GM12878 (cell line): ENCODE measurements around the gene RALGPS2. TPM values are rescaled to one million over a fixed set of nuclear protein-coding genes. Genes with fewer than 3 reads are reported as not detected.

Experiments
- ATAC-seq: fragments of 200-7000 bp; cut with Tn5 transposase; 3 replicates; pipeline ENCODE4 v1.9.1; 2020; ENCODE audit warnings: mild to moderate bottlenecking, moderate library complexity
- BruUV-seq: library from RNA; stranded (reverse); fragments of 400-500 nt; replicated peaks from 2 replicates; lab custom pipeline; 2021; lab: Mats Ljungman, UMichigan
- CTCF ChIA-PET: fragments of 300-600 bp; sonication (Branson Sonifier 250); formaldehyde crosslinking; extraction: SDS; loops from one replicate; lab custom pipeline; 2021; ENCODE audit warnings: inconsistent platforms; lab: Yijun Ruan, JAX
- POLR2A ChIA-PET: fragments of 350-600 bp; formaldehyde crosslinking; extraction: SDS; loops from one replicate; lab custom pipeline; 2021; ENCODE audit warnings: inconsistent platforms; lab: Charles Lee
- RAD21 ChIA-PET: fragments of 300-600 bp; sonication (Branson Sonifier 250); formaldehyde crosslinking; loops from one replicate; lab custom pipeline; 2023; ENCODE audit warnings: antibody characterized with exemption; ENCODE audit not compliant: unreplicated experiment; lab: Charles Lee
- SMC1A ChIA-PET: fragments of 300-600 bp; sonication (Branson Sonifier 250); formaldehyde crosslinking; loops from one replicate; lab custom pipeline; 2023; ENCODE audit not compliant: unreplicated experiment, uncharacterized antibody; lab: Charles Lee
- DNase-seq: peaks from one replicate; pipeline ENCODE4 v3.0.0-alpha.2; 2011; ENCODE audit warnings: low read depth, low spot score
- FAIRE-seq: peaks from 3 replicates; lab custom pipeline; 2011; peaks lifted over from hg19 to GRCh38; lab: Jason Lieb, UNC
- H2AFZ ChIP-seq: 2 replicates; pipeline ENCODE4 v1.6.0; 2011; ENCODE audit warnings: low read depth, low read length, control low read depth; ENCODE audit not compliant: control insufficient read depth
- H3K27ac ChIP-seq: 2 replicates; pipeline ENCODE4 v1.5.1; 2011; ENCODE audit warnings: control low read depth; ENCODE audit not compliant: control insufficient read depth, insufficient read depth
- H3K27me3 ChIP-seq, 2 experiments: replicated peaks in 1 of 2; 2 replicates each; pipeline versions ENCODE4 v1.6.0 to v1.6.1; 2011; ENCODE audit warnings: low read length in 1 of 2; ENCODE audit not compliant: control insufficient read depth in 2 of 2, insufficient read depth in 2 of 2
- H3K36me3 ChIP-seq, 2 experiments: 2 replicates each; pipeline ENCODE4 v1.5.1; 2011; ENCODE audit warnings: low read length in 1 of 2; ENCODE audit not compliant: control insufficient read depth in 2 of 2, insufficient read depth in 2 of 2
- H3K4me1 ChIP-seq: 2 replicates; pipeline ENCODE4 v1.6.1; 2011; ENCODE audit warnings: mild to moderate bottlenecking, low read length, moderate library complexity, mixed read lengths; ENCODE audit not compliant: control insufficient read depth, insufficient read depth
- H3K4me2 ChIP-seq: 2 replicates; pipeline ENCODE4 v1.6.0; 2011; ENCODE audit warnings: control low read depth; ENCODE audit not compliant: control insufficient read depth, insufficient read depth
- H3K4me3 ChIP-seq: fragments of 200-600 bp; sonication (generic); 2 replicates; pipeline ENCODE4 v1.5.1; 2016
- H3K79me2 ChIP-seq: 2 replicates; pipeline ENCODE4 v1.6.0; 2011; ENCODE audit warnings: low read length; ENCODE audit not compliant: control insufficient read depth, insufficient read depth
- H3K9ac ChIP-seq: 2 replicates; pipeline ENCODE4 v1.8.0; 2011; ENCODE audit warnings: low read length, control low read depth, mixed read lengths; ENCODE audit not compliant: control insufficient read depth, insufficient read depth
- H3K9me3 ChIP-seq: replicated peaks from 3 replicates; pipeline ENCODE4 v1.5.1; 2011; ENCODE audit warnings: mild to moderate bottlenecking, low read length; ENCODE audit not compliant: control insufficient read depth, insufficient read depth
- H4K20me1 ChIP-seq: 2 replicates; pipeline ENCODE4 v1.6.0; 2011; ENCODE audit not compliant: control insufficient read depth, insufficient read depth
- ATF3 ChIP-seq: IDR thresholded peaks from 2 replicates; pipeline ENCODE4 v1.6.1; 2011; ENCODE audit warnings: low read depth, mild to moderate bottlenecking, low read length, moderate library complexity, borderline replicate concordance; ENCODE audit errors: extremely low read depth
- BCL11A ChIP-seq: IDR thresholded peaks from 2 replicates; pipeline ENCODE4 v1.6.1; 2011; ENCODE audit warnings: low read depth, low read length
- BCL3 ChIP-seq: IDR thresholded peaks from 2 replicates; pipeline ENCODE4 v1.6.1; 2011; ENCODE audit warnings: borderline replicate concordance, low read depth, mild to moderate bottlenecking, moderate library complexity, low read length; ENCODE audit not compliant: insufficient read depth, poor library complexity, severe bottlenecking
- CBFB ChIP-seq: IDR thresholded peaks from 2 replicates; pipeline ENCODE4 v1.6.1; 2016; ENCODE audit warnings: antibody characterized with exemption, low read depth
- CEBPZ ChIP-seq: fragments of 150-350 bp; IDR thresholded peaks from 2 replicates; pipeline ENCODE4 v1.6.1; 2016; ENCODE audit warnings: low read depth, low read length
- LARP7 ChIP-seq: fragments of 450-650 bp; IDR thresholded peaks from 2 replicates; pipeline ENCODE4 v1.6.1; 2017; ENCODE audit warnings: mild to moderate bottlenecking
- MYB ChIP-seq: fragments of 150-350 bp; IDR thresholded peaks from 2 replicates; pipeline ENCODE4 v1.6.1; 2014; ENCODE audit warnings: mild to moderate bottlenecking, low read depth, low read length, borderline replicate concordance
- NR2C2 ChIP-seq: IDR thresholded peaks from 2 replicates; pipeline ENCODE4 v1.6.1; 2011; ENCODE audit warnings: borderline replicate concordance, low read depth; ENCODE audit not compliant: control insufficient read depth, insufficient read length
- POLR2AphosphoS2 ChIP-seq: IDR thresholded peaks from 2 replicates; pipeline ENCODE4 v1.6.1; 2011; ENCODE audit warnings: low read depth, mild to moderate bottlenecking, low read length, improper control_type of control experiment, moderate library complexity
- RCOR1 ChIP-seq: conservative IDR thresholded peaks from 2 replicates; pipeline ENCODE4 v1.6.1; 2012; ENCODE audit warnings: low read depth, low read length, improper control_type of control experiment
- STAT1 ChIP-seq: fragments of 450-650 bp; conservative IDR thresholded peaks from 2 replicates; pipeline ENCODE4 v1.6.1; 2014; ENCODE audit warnings: antibody characterized with exemption, mild to moderate bottlenecking
- TCF12 ChIP-seq: IDR thresholded peaks from 2 replicates; pipeline ENCODE4 v1.6.1; 2011; ENCODE audit warnings: low read depth, mild to moderate bottlenecking, low read length
- TCF7 ChIP-seq: IDR thresholded peaks from 2 replicates; pipeline ENCODE4 v1.6.1; 2014; ENCODE audit warnings: antibody characterized with exemption, borderline replicate concordance
- ZBED1 ChIP-seq: IDR thresholded peaks from 2 replicates; pipeline ENCODE4 v1.6.1; 2016; ENCODE audit warnings: borderline replicate concordance
- WGBS: methylation state at CpG from one replicate; pipeline ENCODE4 v1.1.6; 2016; ENCODE audit warnings: low lambda C conversion rate; ENCODE audit not compliant: insufficient replicate concordance, insufficient coverage; ENCODE audit errors: missing lambda C conversion rate; 5-methylcytosine and 5-hydroxymethylcytosine counted together
- in situ Hi-C: fragments of 300-500 bp; cut with MboI; formaldehyde crosslinking; loops from 9 replicates; pipeline ENCODE4 v1.14.3; 2018; ENCODE audit warnings: mixed read lengths
- intact Hi-C: fragments of 100-400 bp; cut with micrococcal nuclease; formaldehyde crosslinking; loops from one replicate; pipeline ENCODE4 v1.14.2; 2022; ENCODE audit not compliant: unreplicated experiment
- polyA plus RNA-seq, 11 experiments: library from polyadenylated mRNA; depleted of rRNA in 4 of 11; unstranded in 6 of 11; stranded (reverse) in 5 of 11; fragments of >200 nt; fragmentation: Nextera tagmentation in 4 of 11; fragmentation: Illumina TruSeq in 1 of 11; extraction: Ambion mirVana in 4 of 11; extraction: Trizol in 1 of 11; gene quantifications; 1 replicate in 1 of 11; 2 replicates in 10 of 11; pipeline versions ENCODE4 v1.2.1 to v1.2.3, GENCODE V29; 2011 to 2016; ENCODE audit warnings: inconsistent platforms in 2 of 11, missing spikeins in 2 of 11, low read depth in 1 of 11
- total RNA-seq, 4 experiments: library from RNA; depleted of rRNA in 3 of 4; stranded (reverse); fragments of >200 nt in 3 of 4; fragmentation: Illumina TruSeq in 1 of 4; extraction: Trizol in 1 of 4; gene quantifications; 2 replicates each; pipeline versions ENCODE4 v1.2.1 to v1.2.3, GENCODE V29; 2013 to 2021
- TF ChIP-seq, protein P1 (sequence below): IDR thresholded peaks from 2 replicates; pipeline ENCODE4 v1.6.1; 2011; ENCODE audit warnings: low read depth, low read length, improper control_type of control experiment, borderline replicate concordance

Gene RALGPS2
- total and polyA plus RNA-seq, 10 of the 15 experiments (the other 5 are each of a cell fraction or from before 2014, with no cell fraction given): 0.08 to 3.7 (median 0.50) TPM

- in situ Hi-C loops (no loop called here), intact Hi-C loops (no loop called here)
- WGBS: 27% methylated on average over 5 of the region's 5 CpGs
- H3K9me3 ChIP-seq: no peaks in the 10 kb centered on the region; the same call in 2 of the 3 replicates
- no peak overlapping the region for H3K9ac ChIP-seq
- no peaks in the 10 kb centered on the region for H4K20me1 ChIP-seq
- no peaks in the 10 kb centered on the region for H3K79me2 ChIP-seq
- 0 out of 2 replicates have a peak overlapping the region, but pooled peaks have one; percentile 13 for H3K4me3 ChIP-seq
- H3K27ac ChIP-seq: no peak overlapping the region
- H3K27me3 ChIP-seq: no peaks in the 10 kb centered on the region; a peak in 1 of 4 replicates
- no TSS peak for BruUV-seq
- peaks cover 24% of the 10 kb centered on the region for H3K4me1 ChIP-seq
- CTCF ChIA-PET: interaction anchor here (1.2 to 1.5 kb wide), 3 partner anchors 10 to 375 kb away, joined by 3 to 4 read pairs (median 3); no protein-coding TSS in a partner anchor
- RAD21 ChIA-PET: no interaction called here
- SMC1A ChIA-PET: interaction anchor here (0.6 kb wide), 1 partner anchor 54 kb away, joined by 3 read pairs; no protein-coding TSS in a partner anchor
- FAIRE-seq (no peak), DNase-seq (no peak), ATAC-seq (no peak)
- peak overlapping the region; percentile 58 for H3K4me2 ChIP-seq
- POLR2A ChIA-PET: no interaction called here
- H2AFZ ChIP-seq: no peak overlapping the region
- H3K36me3 ChIP-seq: no peaks in the 10 kb centered on the region
- no peak for TF ChIP-seq RCOR1
- TF ChIP-seq BCL3: no peak
- no peak for TF ChIP-seq STAT1
- TF ChIP-seq TCF12: no peak
- TF ChIP-seq POLR2AphosphoS2: no peak
- TF ChIP-seq TCF7: no peak
- TF ChIP-seq, protein P1, sequence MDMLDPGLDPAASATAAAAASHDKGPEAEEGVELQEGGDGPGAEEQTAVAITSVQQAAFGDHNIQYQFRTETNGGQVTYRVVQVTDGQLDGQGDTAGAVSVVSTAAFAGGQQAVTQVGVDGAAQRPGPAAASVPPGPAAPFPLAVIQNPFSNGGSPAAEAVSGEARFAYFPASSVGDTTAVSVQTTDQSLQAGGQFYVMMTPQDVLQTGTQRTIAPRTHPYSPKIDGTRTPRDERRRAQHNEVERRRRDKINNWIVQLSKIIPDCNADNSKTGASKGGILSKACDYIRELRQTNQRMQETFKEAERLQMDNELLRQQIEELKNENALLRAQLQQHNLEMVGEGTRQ: no peak
- TF ChIP-seq CEBPZ: no peak
- TF ChIP-seq CBFB: no peak
- no peak for TF ChIP-seq MYB
- TF ChIP-seq BCL11A: no peak
- no peak for TF ChIP-seq ZBED1
- TF ChIP-seq NR2C2: no peak
- no peak for TF ChIP-seq LARP7
- no peak for TF ChIP-seq ATF3
These were observed 191.6 kb downstream of the RALGPS2 start for GRCh38 chr1:178916448-178917174.
